Stimulated activated CD8-positive, alpha-beta memory T cell treated with anti-CD3 and anti-CD28 coated beads, Interleukin-7, amount 100 ng/mL, for 24 hours (primary cell): ENCODE data around the gene SCAPER.
"Not testable (repeated sequence)": the region's sequence is repeated elsewhere in the genome, so short reads cannot be mapped to it uniquely, and the experiment has no call there.

Experiments used
- DNase-seq: peaks from one replicate; pipeline ENCODE4 v3.0.0-alpha.2; 2020; ENCODE audit warnings: low read depth

SCAPER gene

GRCh38 chr15:76572983-76573314 lies 332.2 kb downstream of the SCAPER start:
- no peak for DNase-seq

DNA sequence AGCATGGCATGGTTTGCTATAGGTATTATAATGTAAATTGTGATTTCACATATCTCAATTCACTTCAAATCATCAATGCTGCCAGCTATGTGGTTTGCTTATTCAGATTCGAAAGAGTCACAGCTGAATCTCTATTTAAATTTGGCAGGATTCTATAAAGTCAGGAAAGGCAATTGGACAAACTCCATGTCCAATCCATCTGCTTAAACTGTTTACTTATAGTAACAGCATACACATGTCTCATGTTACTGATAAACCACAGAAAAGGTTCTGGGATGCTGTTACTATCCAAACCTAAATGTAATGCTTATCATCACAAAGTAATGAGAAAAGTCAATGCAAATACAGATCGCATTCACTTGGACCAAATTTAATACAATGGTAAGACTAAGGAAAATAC lies 338.9 kb downstream of the SCAPER start:
- no peak for DNase-seq

DNA sequence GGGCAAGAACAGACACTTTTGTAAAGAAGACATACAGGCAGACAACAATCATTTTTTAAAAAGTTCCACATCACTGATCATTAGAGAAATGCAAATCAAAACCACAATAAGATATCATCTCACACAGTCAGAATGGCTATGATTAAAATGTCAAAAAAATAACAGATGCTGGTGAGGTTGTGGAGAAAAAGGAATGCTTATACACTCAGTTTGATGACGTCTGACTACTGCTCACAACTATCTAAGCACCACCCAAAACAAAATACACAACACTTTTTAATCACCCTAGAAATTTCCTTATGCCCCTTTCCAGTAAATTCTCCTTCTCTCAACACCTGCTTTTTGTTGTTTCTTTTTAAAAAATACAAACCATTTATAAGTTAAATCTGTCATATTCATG lies 339.8 kb downstream of the SCAPER start:
- DNase-seq: no peak

DNA sequence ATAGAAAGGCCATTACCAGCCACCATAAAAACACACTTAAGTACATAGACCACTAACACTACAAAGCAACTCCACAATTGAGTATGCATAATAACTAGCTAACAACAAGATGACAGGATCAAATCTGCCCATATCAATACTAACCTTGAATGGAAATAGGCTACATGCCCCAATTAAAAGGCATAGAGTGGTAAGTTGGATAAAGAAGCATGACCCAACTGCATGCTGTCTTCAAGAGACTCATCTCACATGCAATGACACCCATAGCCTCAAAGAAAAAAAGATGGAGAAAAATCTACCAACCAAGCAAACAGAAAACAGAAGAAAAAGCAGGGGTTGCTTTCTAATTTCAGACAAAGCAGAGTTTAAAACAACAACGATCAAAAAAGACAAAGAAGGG lies 349.9 kb downstream of the SCAPER start:
- DNase-seq: no peak

- DNase-seq: no peak
Measured at GRCh38 chr15:76553564-76553963, 351.6 kb downstream of the SCAPER start.

- DNase-seq: no peak
Measured at GRCh38 chr15:76553102-76553501, 352.0 kb downstream of the SCAPER start.

GRCh38 chr15:76546805-76547204 lies 358.3 kb downstream of the SCAPER start:
- no peak for DNase-seq

GRCh38 chr15:76533995-76534394 lies 371.1 kb downstream of the SCAPER start:
- DNase-seq: no peak

- no peak for DNase-seq
Measured at GRCh38 chr15:76533060-76533820, 371.9 kb downstream of the SCAPER start.

DNA sequence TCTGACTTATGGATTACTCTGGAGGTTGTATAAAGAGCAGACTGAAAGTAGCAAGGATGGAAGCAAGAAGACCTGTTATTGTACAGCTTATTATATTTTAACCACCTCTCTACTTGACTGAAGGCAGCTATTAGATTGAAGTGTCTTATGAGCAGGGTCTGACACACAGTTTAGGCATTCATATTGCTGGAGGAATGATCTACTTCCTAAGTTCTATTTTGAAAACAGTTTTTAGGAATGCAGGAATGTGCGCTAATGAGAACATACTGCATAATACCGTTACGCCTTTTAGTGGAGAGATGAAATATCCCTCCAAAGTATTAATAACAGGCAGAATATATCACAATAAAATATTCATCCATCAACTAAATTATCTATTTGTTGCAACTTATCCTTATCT lies 375.2 kb downstream of the SCAPER start:
- no peak for DNase-seq

DNA sequence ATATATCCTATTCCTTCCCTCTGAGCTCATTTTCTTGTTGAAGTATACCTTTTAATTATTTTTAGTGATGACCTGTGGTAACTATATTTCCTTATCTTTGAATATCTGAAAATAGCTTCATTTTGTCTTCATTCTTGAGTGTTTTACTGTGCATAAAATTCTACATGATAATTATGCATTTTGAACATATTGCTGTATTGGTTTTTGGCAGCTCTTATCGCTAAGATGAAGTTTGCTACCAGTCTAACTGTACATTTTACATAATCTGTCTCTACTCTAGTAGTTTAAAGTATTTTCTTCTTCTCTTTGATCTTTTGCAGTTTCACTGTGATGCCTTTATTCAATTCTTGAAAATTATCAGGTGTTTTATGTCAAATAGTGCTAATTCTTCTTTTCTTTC lies 379.0 kb downstream of the SCAPER start:
- DNase-seq: no peak

GRCh38 chr15:76517910-76518309 lies 387.2 kb downstream of the SCAPER start:
- no peak for DNase-seq

DNA sequence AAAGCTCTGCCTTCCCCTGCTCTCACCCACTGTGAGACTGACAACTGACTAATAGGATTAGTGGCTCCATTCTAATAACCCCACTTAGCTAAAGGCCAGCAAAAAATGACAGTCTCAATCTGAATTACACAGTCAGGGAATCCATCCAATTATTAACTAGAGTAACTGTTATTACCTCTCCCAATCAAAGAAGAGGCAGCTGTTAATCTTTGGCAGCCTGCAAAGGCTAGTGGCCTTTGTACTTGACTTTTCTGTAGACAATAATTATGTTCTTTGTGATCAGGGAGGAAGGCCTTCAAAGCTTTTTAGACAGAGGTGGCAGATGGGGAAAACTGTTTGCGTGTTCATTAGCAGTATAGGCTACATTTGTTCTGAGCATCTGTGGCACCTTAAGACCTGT lies 390.9 kb downstream of the SCAPER start:
- no peak for DNase-seq

DNA sequence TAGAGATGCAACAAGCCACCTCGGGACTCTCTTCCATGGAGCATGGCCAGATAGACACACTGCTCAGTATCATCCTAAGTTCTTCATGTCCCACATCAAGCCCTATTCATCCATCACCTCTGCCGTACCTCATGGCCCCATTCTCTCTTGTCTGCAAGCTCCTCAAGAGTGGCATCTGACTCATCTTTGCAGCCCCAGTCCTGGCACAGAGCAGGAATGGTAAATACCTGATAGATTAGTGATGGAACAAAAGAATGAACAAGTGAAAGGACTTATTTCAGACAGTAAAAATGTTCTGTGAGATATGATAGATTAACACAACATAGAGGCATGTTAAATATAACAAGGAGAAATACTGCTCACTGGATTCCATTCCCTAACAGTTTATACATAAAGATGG lies 392.2 kb downstream of the SCAPER start:
- DNase-seq: no peak

- not testable (repeated sequence) for DNase-seq
Measured at GRCh38 chr15:76510663-76511062, 394.5 kb downstream of the SCAPER start.

GRCh38 chr15:76503804-76504203 lies 401.3 kb downstream of the SCAPER start:
- DNase-seq: no peak

- DNase-seq: no peak
Measured at GRCh38 chr15:76503121-76503520, 402.0 kb downstream of the SCAPER start.

DNA sequence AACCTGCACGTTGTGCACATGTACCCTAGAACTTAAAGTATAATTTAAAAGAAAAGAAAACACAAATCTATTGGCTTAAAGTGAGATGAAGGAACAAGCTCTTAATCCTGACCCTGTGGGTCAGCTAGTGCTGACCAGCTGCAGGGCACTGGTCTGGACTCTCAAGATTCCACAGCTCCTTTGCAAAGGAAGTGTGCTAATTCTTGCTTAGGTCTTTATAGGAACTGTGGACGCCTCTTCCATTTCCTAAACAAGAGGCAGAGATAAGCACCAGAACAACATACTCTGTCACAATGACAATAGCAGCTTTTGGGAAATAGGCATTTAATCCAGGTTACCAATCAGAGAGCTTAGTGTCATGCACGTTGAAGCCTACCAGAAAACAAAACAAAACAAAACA lies 402.5 kb downstream of the SCAPER start:
- no peak for DNase-seq

GRCh38 chr15:76502185-76502584 lies 403.0 kb downstream of the SCAPER start:
- DNase-seq: not testable (repeated sequence)

- no peak for DNase-seq
Measured at GRCh38 chr15:76501726-76502125, 403.4 kb downstream of the SCAPER start.

DNA sequence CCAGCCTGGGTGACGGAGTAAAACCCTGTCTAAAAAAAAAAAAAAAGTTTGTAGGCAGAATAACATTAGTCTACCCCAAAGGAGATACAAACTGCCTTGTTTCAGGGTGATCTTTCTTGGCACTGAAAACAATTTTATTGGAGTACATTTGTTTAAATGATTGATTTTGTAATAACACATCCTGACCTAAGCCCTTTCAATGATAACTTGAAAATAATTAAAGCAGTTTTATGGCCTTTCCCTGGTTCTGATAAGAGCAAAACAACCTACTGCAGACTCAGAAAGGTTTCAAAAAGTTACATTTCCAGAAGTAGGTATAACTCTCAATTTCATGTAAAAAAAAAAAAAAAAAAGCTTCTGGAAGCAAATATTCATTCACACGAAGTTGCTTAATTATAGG lies 404.1 kb downstream of the SCAPER start:
- no peak for DNase-seq

DNA sequence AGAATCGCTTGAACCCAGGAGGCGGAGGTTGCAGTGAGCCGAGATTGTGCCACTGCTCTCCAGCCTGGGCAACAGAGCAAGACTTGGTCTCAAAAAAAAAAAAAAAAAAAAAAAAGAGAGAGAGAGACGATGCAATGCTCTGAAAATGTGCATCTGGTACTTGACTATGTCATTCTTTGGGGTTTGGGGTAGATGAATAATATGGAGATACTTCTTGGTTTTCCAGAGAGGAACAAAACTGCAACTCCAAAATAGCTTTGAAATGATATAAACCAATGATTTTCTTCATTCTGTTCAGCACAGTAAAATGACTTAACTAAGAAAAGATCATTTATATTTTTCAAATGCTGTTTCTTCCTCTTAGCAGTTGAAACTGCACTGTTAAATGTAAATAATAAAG lies 409.7 kb downstream of the SCAPER start:
- DNase-seq: no peak

- no peak for DNase-seq
Measured at GRCh38 chr15:76492538-76492937, 412.6 kb downstream of the SCAPER start.

DNA sequence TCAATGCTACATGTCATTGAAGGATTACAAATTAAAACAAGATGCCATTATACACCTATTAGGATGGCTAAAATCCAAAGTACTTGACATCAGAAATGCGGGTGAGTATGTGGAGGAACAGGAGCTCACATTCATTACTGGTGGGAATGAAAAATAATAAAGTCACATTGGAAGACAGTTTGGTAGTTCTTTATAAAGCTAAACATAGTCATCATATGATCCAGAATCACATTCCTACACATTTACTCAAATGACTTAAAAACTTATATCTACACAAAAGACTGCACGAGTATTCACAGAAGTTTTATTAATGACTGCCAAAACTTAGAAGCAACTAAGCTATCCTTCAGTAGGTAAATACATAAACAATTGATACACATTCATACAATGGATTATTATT lies 421.4 kb downstream of the SCAPER start:
- DNase-seq: no peak

DNA sequence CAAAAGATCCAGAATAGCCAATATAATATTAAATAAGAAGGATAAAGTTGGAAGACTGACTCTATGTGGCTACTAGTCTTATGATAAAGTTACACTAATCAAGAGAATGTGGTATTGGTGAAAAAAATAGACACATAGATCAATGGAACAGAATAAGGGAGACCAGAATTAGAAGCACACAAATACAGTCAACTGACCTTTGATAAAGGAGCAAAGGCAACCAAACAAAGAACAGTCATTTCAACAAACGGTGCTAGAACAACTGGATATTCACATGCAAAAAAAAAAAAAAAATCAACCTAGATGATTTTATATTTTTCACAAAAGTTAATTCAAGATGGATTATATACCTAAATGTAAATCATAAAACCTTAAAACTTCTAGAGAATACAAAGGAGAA lies 422.1 kb downstream of the SCAPER start:
- DNase-seq: no peak
